LNCaP clone FGC (cell line): ENCODE results near the gene SPRYD7.

ENCODE experiments used
- DNase-seq: peaks from one replicate; pipeline ENCODE4 v3.0.0-alpha.2; 2011; ENCODE audit warnings: low read depth
- H3K4me3 ChIP-seq: 2 replicates; pipeline ENCODE4 v1.5.1; 2011; ENCODE audit warnings: mild to moderate bottlenecking, low read depth, low read length, control low read depth
- CTCF ChIP-seq: IDR thresholded peaks from 2 replicates; pipeline ENCODE4 v1.5.1; 2012; ENCODE audit warnings: mild to moderate bottlenecking; ENCODE audit not compliant: control insufficient read depth, insufficient read depth; ENCODE audit errors: extremely low read depth

SPRYD7 gene

GRCh38 chr13:49890376-49890775 is 45.8 kb downstream of the SPRYD7 start:
- H3K4me3 ChIP-seq: no peak overlapping the region
- DNase-seq: no peak
- TF ChIP-seq CTCF: no peak

- H3K4me3 ChIP-seq: no peak overlapping the region
- DNase-seq: no peak
- no peak for TF ChIP-seq CTCF
These were observed 57.5 kb downstream of the SPRYD7 start for GRCh38 chr13:49878682-49879081.

GRCh38 chr13:49877629-49878218 is 58.4 kb downstream of the SPRYD7 start:
- no peak for TF ChIP-seq CTCF
- H3K4me3 ChIP-seq: no peak overlapping the region
- DNase-seq: no peak

GRCh38 chr13:49874430-49874829 is 61.7 kb downstream of the SPRYD7 start:
- TF ChIP-seq CTCF: no peak
- H3K4me3 ChIP-seq: no peak overlapping the region
- DNase-seq: no peak

GRCh38 chr13:49869519-49869918 is 66.6 kb downstream of the SPRYD7 start:
- no peak overlapping the region for H3K4me3 ChIP-seq
- DNase-seq: no peak
- no peak for TF ChIP-seq CTCF

- no peak overlapping the region for H3K4me3 ChIP-seq
- DNase-seq: no peak
- no peak for TF ChIP-seq CTCF
These were observed 68.3 kb downstream of the SPRYD7 start for GRCh38 chr13:49867834-49868233.

GRCh38 chr13:49865218-49865617 is 70.9 kb downstream of the SPRYD7 start:
- no peak for DNase-seq
- no peak for TF ChIP-seq CTCF
- no peak overlapping the region for H3K4me3 ChIP-seq
